WTC11 (cell line): ENCODE data around the gene GCG. TPM values are rescaled to one million over a fixed set of nuclear protein-coding genes. Genes with fewer than 3 reads are reported as not detected.

ENCODE experiments used
- ATAC-seq: fragments of 200-7000 bp; cut with Tn5 transposase; 2 replicates; pipeline ENCODE4 v1.10.0; 2021; ENCODE audit warnings: mild to moderate bottlenecking, moderate library complexity
- CTCF ChIA-PET: fragments of 300-600 bp; sonication (Branson Sonifier 250); formaldehyde crosslinking; loops from one replicate; lab custom pipeline; 2021; ENCODE audit warnings: antibody characterized with exemption; lab: Charles Lee
- POLR2A ChIA-PET: fragments of 350-600 bp; sonication (Branson Sonifier 250); formaldehyde crosslinking; loops from one replicate; lab custom pipeline; 2021; ENCODE audit warnings: antibody characterized with exemption; lab: Charles Lee
- DNase-seq: peaks from one replicate; pipeline ENCODE4 v3.0.0; 2021; ENCODE audit warnings: low spot score
- H3K27ac Mint-ChIP-seq: 2 replicates; pipeline ENCODE4 v1.8.0; 2021; ENCODE audit warnings: mixed read lengths
- H3K27me3 Mint-ChIP-seq: 2 replicates; pipeline ENCODE4 v1.8.0; 2021; ENCODE audit warnings: low read depth, mild to moderate bottlenecking, moderate library complexity, mixed read lengths
- H3K36me3 Mint-ChIP-seq: 2 replicates; pipeline ENCODE4 v1.8.0; 2021; ENCODE audit warnings: mixed read lengths
- H3K4me1 Mint-ChIP-seq: 2 replicates; pipeline ENCODE4 v1.8.0; 2022; ENCODE audit warnings: mixed read lengths
- H3K4me3 Mint-ChIP-seq: 2 replicates; pipeline ENCODE4 v1.8.0; 2021; ENCODE audit warnings: mild to moderate bottlenecking, moderate library complexity, mixed read lengths
- H3K9me3 Mint-ChIP-seq: 2 replicates; pipeline ENCODE4 v1.8.0; 2021; ENCODE audit warnings: mixed read lengths
- AFF4 ChIP-seq: sonication (generic); formaldehyde crosslinking; IDR thresholded peaks from 2 replicates; pipeline ENCODE4 v1.8.1; 2023; ENCODE audit warnings: mild to moderate bottlenecking, missing genetic modification reagents, borderline replicate concordance
- AR ChIP-seq: fragments of 250-450 bp; sonication (Bioruptor Pico); IDR thresholded peaks from 2 replicates; pipeline ENCODE4 v1.9.0; 2021; ENCODE audit warnings: mild to moderate bottlenecking
- ATF1 ChIP-seq: sonication (generic); formaldehyde crosslinking; IDR thresholded peaks from 2 replicates; pipeline ENCODE4 v1.8.1; 2023; ENCODE audit warnings: mild to moderate bottlenecking, moderate library complexity, missing genetic modification reagents
- EMX1 ChIP-seq: fragments of 250-450 bp; sonication (Bioruptor Pico); IDR thresholded peaks from 2 replicates; pipeline ENCODE4 v1.8.0; 2021; ENCODE audit warnings: mild to moderate bottlenecking
- FOXJ3 ChIP-seq: sonication (generic); formaldehyde crosslinking; IDR thresholded peaks from 2 replicates; pipeline ENCODE4 v1.9.0; 2021; ENCODE audit warnings: missing genetic modification reagents, mild to moderate bottlenecking, borderline replicate concordance
- GABPB1 ChIP-seq: sonication (generic); formaldehyde crosslinking; IDR thresholded peaks from 2 replicates; pipeline ENCODE4 v1.8.1; 2023; ENCODE audit warnings: mild to moderate bottlenecking, missing genetic modification reagents
- GTF2I ChIP-seq: fragments of 250-450 bp; sonication (Bioruptor Pico); conservative IDR thresholded peaks from 2 replicates; pipeline ENCODE4 v1.4.0; 2021; ENCODE audit warnings: mild to moderate bottlenecking
- HMGXB4 ChIP-seq: sonication (generic); formaldehyde crosslinking; IDR thresholded peaks from 2 replicates; pipeline ENCODE4 v1.8.1; 2023; ENCODE audit warnings: mild to moderate bottlenecking, moderate library complexity, missing genetic modification reagents
- IRF2 ChIP-seq: sonication (generic); formaldehyde crosslinking; IDR thresholded peaks from 2 replicates; pipeline ENCODE4 v1.8.0; 2022; ENCODE audit warnings: low read depth, missing genetic modification reagents, borderline replicate concordance
- JAZF1 ChIP-seq: fragments of 250-450 bp; sonication (Bioruptor Pico); IDR thresholded peaks from 2 replicates; pipeline ENCODE4 v1.9.0; 2021; ENCODE audit warnings: moderate library complexity, mild to moderate bottlenecking, inconsistent platforms
- MYBL2 ChIP-seq: sonication (generic); formaldehyde crosslinking; IDR thresholded peaks from 2 replicates; pipeline ENCODE4 v1.8.1; 2023; ENCODE audit warnings: mild to moderate bottlenecking, moderate library complexity, missing genetic modification reagents
- NFE2L1 ChIP-seq: sonication (generic); formaldehyde crosslinking; IDR thresholded peaks from 2 replicates; pipeline ENCODE4 v1.8.1; 2023; ENCODE audit warnings: missing genetic modification reagents
- OVOL2 ChIP-seq: fragments of 250-450 bp; sonication (Bioruptor Pico); IDR thresholded peaks from 2 replicates; pipeline ENCODE4 v1.9.0; 2021; ENCODE audit warnings: mild to moderate bottlenecking, borderline replicate concordance
- PRRX2 ChIP-seq: fragments of 250-450 bp; sonication (Bioruptor Pico); IDR thresholded peaks from 2 replicates; pipeline ENCODE4 v1.8.0; 2021; ENCODE audit warnings: mild to moderate bottlenecking
- SP1 ChIP-seq: sonication (generic); formaldehyde crosslinking; conservative IDR thresholded peaks from 2 replicates; pipeline ENCODE4 v1.8.1; 2022; ENCODE audit warnings: missing genetic modification reagents
- TEAD1 ChIP-seq: sonication (generic); formaldehyde crosslinking; IDR thresholded peaks from 2 replicates; pipeline ENCODE4 v1.8.0; 2022; ENCODE audit warnings: mild to moderate bottlenecking, missing genetic modification reagents
- ZNF396 ChIP-seq: fragments of 250-450 bp; sonication (Bioruptor Pico); IDR thresholded peaks from 2 replicates; pipeline ENCODE4 v1.8.0; 2021; ENCODE audit warnings: mild to moderate bottlenecking, moderate library complexity, borderline replicate concordance
- ZNF416 ChIP-seq: fragments of 250-450 bp; sonication (Bioruptor Pico); IDR thresholded peaks from 2 replicates; pipeline ENCODE4 v1.9.0; 2021; ENCODE audit warnings: mild to moderate bottlenecking, inconsistent platforms
- total RNA-seq: library from RNA; stranded (reverse); gene quantifications from 3 replicates; pipeline ENCODE4 v1.2.3, GENCODE V29; 2021

GCG gene
- total RNA-seq, 1 experiment from 2014 or later = not detected

GRCh38 chr2:162118166-162119031 is 33.6 kb downstream of the GCG start:
- Mint-ChIP-seq H3K4me3 (no peak overlapping the region), H3K27ac (no peak overlapping the region), H3K9me3 (peaks cover 12% of the 10 kb centered on the region), H3K4me1 (peaks cover 6% of the 10 kb centered on the region), H3K27me3 (no peaks in the 10 kb centered on the region), H3K36me3 (peaks cover 11% of the 10 kb centered on the region)
- ChIA-PET CTCF (no interaction called here), POLR2A (interaction anchor here (0.5 kb wide), 1 partner anchor 494 kb away, joined by 4 read pairs; no protein-coding TSS in a partner anchor)
- DNase-seq (no peak), ATAC-seq (no peak)
- no peak for TF ChIP-seq ZNF396 (CRISPR knock-in tag)
- no peak for TF ChIP-seq NFE2L1
- TF ChIP-seq ZNF416 (CRISPR knock-in tag) = no peak
- no peak for TF ChIP-seq PRRX2 (CRISPR knock-in tag)
- no peak for TF ChIP-seq IRF2
- no peak for TF ChIP-seq OVOL2
- TF ChIP-seq TEAD1 (CRISPR knock-in tag) = no peak
- no peak for TF ChIP-seq MYBL2 (CRISPR knock-in tag)
- no peak for TF ChIP-seq AFF4 (CRISPR knock-in tag)

GRCh38 chr2:162116352-162116751 is 35.7 kb downstream of the GCG start:
- Mint-ChIP-seq H3K4me1 (peaks cover 17% of the 10 kb centered on the region), H3K36me3 (peaks cover 11% of the 10 kb centered on the region), H3K27ac (no peak overlapping the region), H3K4me3 (no peak overlapping the region), H3K9me3 (peaks cover 12% of the 10 kb centered on the region), H3K27me3 (no peaks in the 10 kb centered on the region)
- ChIA-PET POLR2A (no interaction called here), CTCF (no interaction called here)
- ATAC-seq = no peak
- TF ChIP-seq GABPB1 (CRISPR knock-in tag) (0 out of 2 replicates have a peak, but pooled peaks have one; percentile 25), AR (CRISPR knock-in tag) (no peak)
- no peak for DNase-seq

- H3K9me3 Mint-ChIP-seq = peaks cover 12% of the 10 kb centered on the region
- ATAC-seq (no peak), DNase-seq (no peak)
- H3K36me3 Mint-ChIP-seq = peaks cover 11% of the 10 kb centered on the region
- no peak overlapping the region for H3K4me3 Mint-ChIP-seq
- no peak overlapping the region for H3K27ac Mint-ChIP-seq
- H3K27me3 Mint-ChIP-seq = no peaks in the 10 kb centered on the region
- peaks cover 17% of the 10 kb centered on the region for H3K4me1 Mint-ChIP-seq
- CTCF ChIA-PET = no interaction called here
- POLR2A ChIA-PET = no interaction called here
- TF ChIP-seq SP1 (CRISPR knock-in tag) (no peak), EMX1 (CRISPR knock-in tag) (no peak), JAZF1 (no peak), GTF2I (no peak), ATF1 (CRISPR knock-in tag) (no peak), HMGXB4 (CRISPR knock-in tag) (no peak), FOXJ3 (no peak)
Measured at GRCh38 chr2:162115076-162115475, 37.0 kb downstream of the GCG start.
